ENCODE measurements around the gene TMC3. TPM values are rescaled to one million over a fixed set of nuclear protein-coding genes. Genes with fewer than 3 reads are reported as not detected.
A peak's percentile ranks its signal among the peaks of the same experiment; 100 is the strongest.

Gene TMC3
- total and polyA plus RNA-seq, 10 donors: not detected

DNA sequence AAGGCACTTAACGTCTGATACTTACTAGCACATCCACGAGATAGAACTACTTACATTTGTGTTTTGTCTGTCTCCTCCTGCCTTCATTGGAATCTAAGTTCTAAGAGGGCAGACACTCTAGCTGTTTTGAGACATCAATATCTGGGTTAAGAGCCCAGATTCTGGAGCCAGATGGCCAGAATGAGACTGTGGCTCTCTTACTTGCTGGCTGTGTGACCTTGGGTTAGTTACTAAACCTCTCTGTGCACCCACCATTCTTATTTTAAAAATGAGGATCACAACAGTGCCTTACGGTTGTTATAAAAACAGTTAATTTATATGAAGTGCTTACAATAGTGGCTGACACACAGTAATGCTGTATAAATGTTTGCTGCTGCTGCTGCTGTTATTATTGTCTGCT, 57.7 kb downstream of the TMC3 start:
- Histone ChIP-seq H3K4me3 (no peak overlapping the region), H3K9me3 (no peaks in the 10 kb centered on the region), H3K27me3 (replicated peaks in 1 of 7) (no peaks in the 10 kb centered on the region), H3K36me3 (peaks cover 0 to 93% (median 44%) of the 10 kb centered on the region in 6 donors), H3K4me1 (peaks cover 26 to 93% (median 60%) of the 10 kb centered on the region in 6 donors), H3K27ac (peak overlapping the region in 4 of 8 donors; percentile 53 to 98 (median 58))
- WGBS, 5 donors: 80 to 89% (median 84%) methylated on average over 3 of the region's 3 CpGs
- intact Hi-C loops (cut with DNase I; ENCODE audit: low total_unique reads): no loop called here
- TF ChIP-seq POLR2A (IDR thresholded peaks at IDR 0.05): no peak
- no peak for TF ChIP-seq POLR2AphosphoS5 (IDR thresholded peaks at IDR 0.05)
- TF ChIP-seq, protein P1, sequence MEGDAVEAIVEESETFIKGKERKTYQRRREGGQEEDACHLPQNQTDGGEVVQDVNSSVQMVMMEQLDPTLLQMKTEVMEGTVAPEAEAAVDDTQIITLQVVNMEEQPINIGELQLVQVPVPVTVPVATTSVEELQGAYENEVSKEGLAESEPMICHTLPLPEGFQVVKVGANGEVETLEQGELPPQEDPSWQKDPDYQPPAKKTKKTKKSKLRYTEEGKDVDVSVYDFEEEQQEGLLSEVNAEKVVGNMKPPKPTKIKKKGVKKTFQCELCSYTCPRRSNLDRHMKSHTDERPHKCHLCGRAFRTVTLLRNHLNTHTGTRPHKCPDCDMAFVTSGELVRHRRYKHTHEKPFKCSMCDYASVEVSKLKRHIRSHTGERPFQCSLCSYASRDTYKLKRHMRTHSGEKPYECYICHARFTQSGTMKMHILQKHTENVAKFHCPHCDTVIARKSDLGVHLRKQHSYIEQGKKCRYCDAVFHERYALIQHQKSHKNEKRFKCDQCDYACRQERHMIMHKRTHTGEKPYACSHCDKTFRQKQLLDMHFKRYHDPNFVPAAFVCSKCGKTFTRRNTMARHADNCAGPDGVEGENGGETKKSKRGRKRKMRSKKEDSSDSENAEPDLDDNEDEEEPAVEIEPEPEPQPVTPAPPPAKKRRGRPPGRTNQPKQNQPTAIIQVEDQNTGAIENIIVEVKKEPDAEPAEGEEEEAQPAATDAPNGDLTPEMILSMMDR (IDR thresholded peaks at IDR 0.05 in 8 of 11, conservative IDR thresholded peaks at IDR 0.05 in 3 of 11): no peak
- DNase-seq: no peak

DNA sequence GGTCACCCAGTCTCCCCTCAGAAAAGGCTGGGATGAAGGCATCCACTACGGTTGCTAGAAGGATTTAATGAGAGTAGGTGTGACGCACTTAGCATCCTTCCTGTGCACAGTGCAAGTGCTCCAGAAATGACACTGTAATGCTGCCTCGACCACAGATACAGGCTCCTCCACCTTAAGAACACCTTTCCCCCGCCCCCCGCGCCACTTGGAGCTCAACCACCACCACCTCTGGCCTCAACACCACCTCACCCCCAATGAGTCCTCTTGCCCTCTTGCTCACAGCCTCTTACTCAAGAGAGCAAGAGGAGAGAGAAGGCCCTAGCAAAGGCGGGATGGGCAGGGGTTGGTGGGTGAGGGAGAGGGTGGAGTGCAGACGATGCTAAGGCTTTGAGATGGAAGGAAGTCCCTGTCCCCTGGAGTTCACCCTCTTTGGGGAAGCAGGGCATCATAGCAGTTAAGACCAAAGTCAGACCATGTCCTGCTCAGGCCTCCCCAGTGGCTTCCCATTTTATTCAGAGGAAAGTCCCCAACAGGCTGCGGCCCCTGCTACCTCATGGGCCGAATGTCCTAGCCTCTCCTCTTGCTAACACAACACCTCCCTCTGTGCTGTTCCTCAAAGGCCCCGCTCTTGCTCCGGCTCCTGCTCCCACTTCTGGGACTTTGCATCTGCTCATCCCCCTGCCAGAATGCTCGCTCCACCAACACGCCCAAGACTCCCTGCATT, 58.4 kb downstream of the TMC3 start:
- Histone ChIP-seq H3K4me3 (no peak overlapping the region), H3K4me1 (peaks cover 29 to 94% (median 66%) of the 10 kb centered on the region in 6 donors), H3K36me3 (peaks cover 0 to 90% (median 42%) of the 10 kb centered on the region in 6 donors), H3K9me3 (no peaks in the 10 kb centered on the region), H3K27me3 (replicated peaks in 1 of 7) (no peaks in the 10 kb centered on the region), H3K27ac (peak overlapping the region in 6 of 8 donors; percentile 27 to 98 (median 54))
- DNase-seq: peak; percentile 78
- intact Hi-C loops (cut with DNase I; ENCODE audit: low total_unique reads): no loop called here
- TF ChIP-seq POLR2AphosphoS5 (IDR thresholded peaks at IDR 0.05) (peak in 2 of 3 donors; percentile 16 to 35), POLR2A (IDR thresholded peaks at IDR 0.05) (no peak)
- TF ChIP-seq, protein P1 (IDR thresholded peaks at IDR 0.05 in 8 of 11, conservative IDR thresholded peaks at IDR 0.05 in 3 of 11): no peak
- 75 to 88% (median 79%) methylated on average over 14 of the region's 14 CpGs for WGBS, 5 donors

DNA sequence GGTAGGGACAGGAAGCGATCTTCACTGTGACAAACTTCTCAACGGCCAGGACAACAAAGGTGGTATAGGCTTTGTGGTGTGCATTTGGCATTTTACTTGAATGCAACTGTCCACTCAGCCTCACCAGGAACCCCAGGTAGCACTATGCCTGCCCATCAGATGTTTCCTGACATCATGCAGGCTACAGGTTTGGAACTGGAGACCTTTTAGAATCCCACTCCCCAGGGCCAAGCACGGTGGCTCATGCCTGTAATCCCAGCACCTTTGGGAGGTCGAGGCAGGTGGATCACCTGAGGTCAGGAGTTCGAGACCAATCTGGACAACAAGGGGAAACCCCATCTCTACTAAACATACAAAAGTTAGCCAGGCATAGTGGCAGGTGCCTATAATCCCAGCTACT, 59.6 kb downstream of the TMC3 start:
- peaks cover 31 to 100% (median 68%) of the 10 kb centered on the region in 6 donors for H3K4me1 ChIP-seq
- peaks cover 0 to 90% (median 44%) of the 10 kb centered on the region in 6 donors for H3K36me3 ChIP-seq
- H3K4me3 ChIP-seq: no peak overlapping the region
- intact Hi-C loops (cut with DNase I; ENCODE audit: low total_unique reads): no loop called here
- TF ChIP-seq POLR2AphosphoS5 (IDR thresholded peaks at IDR 0.05): peak in 1 of 3 donors; percentile 28
- TF ChIP-seq POLR2A (IDR thresholded peaks at IDR 0.05): no peak
- 76 to 96% (median 84%) methylated on average over 4 to 5 of the region's 5 CpGs for WGBS, 5 donors
- peak overlapping the region in 5 of 8 donors; percentile 15 to 98 (median 53) for H3K27ac ChIP-seq
- peak; percentile 64 for DNase-seq
- H3K27me3 ChIP-seq (replicated peaks in 1 of 7): no peaks in the 10 kb centered on the region
- no peaks in the 10 kb centered on the region for H3K9me3 ChIP-seq

- H3K36me3 ChIP-seq: peaks cover 0 to 90% (median 44%) of the 10 kb centered on the region in 6 donors
- 78 to 88% (median 83%) methylated on average over 5 of the region's 5 CpGs for WGBS, 5 donors
Observed at GRCh38 chr15:81313686-81314085, 60.3 kb downstream of the TMC3 start.

More at GRCh38 chr15:81313686-81314085, 60.3 kb downstream of the TMC3 start:
- Histone ChIP-seq H3K27me3 (replicated peaks in 1 of 7) (no peaks in the 10 kb centered on the region), H3K9me3 (no peaks in the 10 kb centered on the region), H3K4me1 (peaks cover 31 to 100% (median 68%) of the 10 kb centered on the region in 6 donors), H3K4me3 (no peak overlapping the region), H3K27ac (peak overlapping the region in 7 of 8 donors; percentile 22 to 98 (median 83))
- intact Hi-C loops (cut with DNase I; ENCODE audit: low total_unique reads): no loop called here
- DNase-seq: no peak
- TF ChIP-seq, protein P1 (IDR thresholded peaks at IDR 0.05 in 8 of 11, conservative IDR thresholded peaks at IDR 0.05 in 3 of 11): no peak
- no peak for TF ChIP-seq POLR2AphosphoS5 (IDR thresholded peaks at IDR 0.05)
- TF ChIP-seq POLR2A (IDR thresholded peaks at IDR 0.05): no peak

All from spleen (tissue), 11 donors.